IPS DF 4.7 (cell line): ENCODE measurements around the gene MS4A2.
"Not testable (repeated sequence)": the region's sequence is repeated elsewhere in the genome, so short reads cannot be mapped to it uniquely, and the experiment has no call there.

ENCODE experiments used
- DNase-seq: peaks from one replicate; pipeline ENCODE4 v3.0.0-alpha.2; 2013; ENCODE audit warnings: low spot score; ENCODE audit errors: extremely low read depth

MS4A2 gene

GRCh38 chr11:60100516-60100915 lies 12.1 kb downstream of the MS4A2 start:
- DNase-seq, result no peak

GRCh38 chr11:60101368-60101767 lies 12.9 kb downstream of the MS4A2 start:
- DNase-seq, result not testable (repeated sequence)

- DNase-seq, result not testable (repeated sequence)
Measured at GRCh38 chr11:60104471-60105115, 16.1 kb downstream of the MS4A2 start.

GRCh38 chr11:60108631-60109030 lies 20.2 kb downstream of the MS4A2 start:
- DNase-seq, result not testable (repeated sequence)

GRCh38 chr11:60111793-60112192 lies 23.3 kb downstream of the MS4A2 start:
- DNase-seq, result no peak

GRCh38 chr11:60116996-60117790 lies 28.7 kb downstream of the MS4A2 start:
- no peak for DNase-seq

- no peak for DNase-seq
Measured at GRCh38 chr11:60118338-60118737, 29.9 kb downstream of the MS4A2 start.

- DNase-seq, result no peak
Measured at GRCh38 chr11:60119710-60120109, 31.2 kb downstream of the MS4A2 start.

GRCh38 chr11:60121264-60121663 lies 32.8 kb downstream of the MS4A2 start:
- no peak for DNase-seq

GRCh38 chr11:60122414-60123036 lies 34.1 kb downstream of the MS4A2 start:
- DNase-seq, result no peak

- DNase-seq, result no peak
Measured at GRCh38 chr11:60124802-60125432, 36.5 kb downstream of the MS4A2 start.

- DNase-seq, result no peak
Measured at GRCh38 chr11:60125956-60126585, 37.6 kb downstream of the MS4A2 start.

- DNase-seq, result no peak
Measured at GRCh38 chr11:60127311-60127811, 38.9 kb downstream of the MS4A2 start.

GRCh38 chr11:60128376-60128775 lies 39.9 kb downstream of the MS4A2 start:
- DNase-seq, result no peak

GRCh38 chr11:60128866-60129265 lies 40.4 kb downstream of the MS4A2 start:
- DNase-seq, result not testable (repeated sequence)

- DNase-seq, result no peak
Measured at GRCh38 chr11:60129853-60130252, 41.4 kb downstream of the MS4A2 start.

- DNase-seq, result peak; percentile 44
Measured at GRCh38 chr11:60130496-60130895, 42.0 kb downstream of the MS4A2 start.

- no peak for DNase-seq
Measured at GRCh38 chr11:60131912-60132311, 43.4 kb downstream of the MS4A2 start.

GRCh38 chr11:60133917-60134316 lies 45.5 kb downstream of the MS4A2 start:
- DNase-seq, result no peak

- DNase-seq, result no peak
Measured at GRCh38 chr11:60143768-60144167, 55.3 kb downstream of the MS4A2 start.

- DNase-seq, result no peak
Measured at GRCh38 chr11:60145677-60146076, 57.2 kb downstream of the MS4A2 start.
